ENCODE results near the gene DICER1.

- TF ChIP-seq POLR2AphosphoS5 (IDR thresholded peaks at IDR 0.05; ENCODE audit: low read depth, low read length) (no peak), SIN3A (IDR thresholded peaks at IDR 0.05; ENCODE audit: borderline replicate concordance, insufficient read depth, low read depth, low read length) (no peak)
Observed at GRCh38 chr14:95182379-95182778, 25.1 kb upstream of the DICER1 start.
